Measurements from ENCODE around the gene APLP1.

APLP1 gene

DNA sequence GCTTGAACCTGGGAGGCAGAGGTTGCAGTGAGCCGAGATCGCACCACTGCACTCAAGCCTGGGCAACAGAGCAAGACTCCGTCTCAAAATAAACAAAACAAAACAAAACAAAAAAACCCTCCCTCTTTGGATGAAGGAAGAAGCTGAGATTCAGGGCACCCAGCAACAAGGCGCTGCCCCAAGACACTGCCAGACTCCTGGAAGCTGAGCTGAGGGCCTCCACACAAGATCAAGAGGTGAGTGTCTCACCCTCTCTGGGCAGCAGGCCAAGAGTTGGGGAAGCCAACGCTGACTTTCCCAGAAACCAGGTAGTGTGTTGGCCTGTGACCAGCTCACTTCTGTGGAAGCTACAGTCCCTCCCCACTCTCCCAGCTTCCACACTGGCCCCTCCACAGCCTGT, 43.4 kb downstream of the APLP1 start:
- no peak overlapping the region for H2BK120ac ChIP-seq (ENCODE audit: insufficient read depth, low read length, poor library complexity)
- no peak overlapping the region for H3K4me3 ChIP-seq (ENCODE audit: low read depth, low read length)
- DNase-seq: no peak
- no peak overlapping the region for H3K4ac ChIP-seq (ENCODE audit: low read depth, low read length)
- H3K9me3 ChIP-seq (ENCODE audit: insufficient read depth, low read depth, low read length): no peaks in the 10 kb centered on the region
- H3K79me2 ChIP-seq (ENCODE audit: control insufficient read depth, insufficient read depth, low read length, poor library complexity): no peaks in the 10 kb centered on the region
- H3K27ac ChIP-seq (ENCODE audit: low read depth, low read length): no peak overlapping the region
- no peaks in the 10 kb centered on the region for H3K36me3 ChIP-seq (ENCODE audit: control insufficient read depth in 1 of 2, insufficient read depth in 2 of 2, low read length in 2 of 2)
- H2BK5ac ChIP-seq (ENCODE audit: low read depth, low read length, poor library complexity): no peak overlapping the region
- H3K9ac ChIP-seq (ENCODE audit: low read length): no peak overlapping the region
- H2AFZ ChIP-seq (ENCODE audit: insufficient read depth, low read length, poor library complexity): no peak overlapping the region
- H4K8ac ChIP-seq (ENCODE audit: low read depth, low read length): no peak overlapping the region
- no peak overlapping the region for H4K91ac ChIP-seq (ENCODE audit: low read depth, low read length)
- no peaks in the 10 kb centered on the region for H3K79me1 ChIP-seq (ENCODE audit: low read length)
- no peaks in the 10 kb centered on the region for H3K27me3 ChIP-seq (ENCODE audit: insufficient read depth, low read length)
- no peaks in the 10 kb centered on the region for H3K4me1 ChIP-seq (ENCODE audit: control insufficient read depth in 1 of 2, insufficient read depth in 2 of 2, low read length in 2 of 2)
- no peak overlapping the region for H2AK5ac ChIP-seq (ENCODE audit: low read length)
- H3K4me2 ChIP-seq (ENCODE audit: low read length): no peak overlapping the region
- H2BK12ac ChIP-seq (ENCODE audit: low read length): no peak overlapping the region
- peak overlapping the region; percentile 50 for H3K23ac ChIP-seq (ENCODE audit: low read length)
- no peak overlapping the region for H3K18ac ChIP-seq (ENCODE audit: low read length)
- no peak overlapping the region for H3K14ac ChIP-seq (ENCODE audit: low read length)
- H4K12ac ChIP-seq (ENCODE audit: low read depth, low read length): no peak overlapping the region
- no CpG with 5 or more reads among the region's 5 CpGs for WGBS (ENCODE audit: extremely low coverage, insufficient coverage, insufficient read length)

DNA sequence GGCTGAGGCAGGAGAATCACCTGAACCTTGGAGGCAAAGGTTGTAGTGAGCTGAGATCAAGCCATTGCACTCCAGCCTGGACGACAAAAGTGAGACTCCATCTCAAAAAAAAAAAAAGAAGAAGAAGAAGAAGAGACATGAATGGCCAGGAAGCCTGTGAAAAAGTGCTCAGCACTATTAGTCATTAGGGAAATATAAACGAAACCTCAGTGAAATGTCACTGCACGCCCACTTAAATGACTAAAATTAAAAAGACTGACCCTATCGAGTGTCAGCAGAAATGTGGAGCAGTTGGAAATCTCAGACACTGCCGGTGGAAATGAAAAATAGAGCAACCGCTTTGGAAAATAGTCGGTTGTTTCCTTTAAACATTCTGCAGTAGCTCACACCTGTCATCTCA, 45.2 kb downstream of the APLP1 start:
- H2BK5ac ChIP-seq (ENCODE audit: low read depth, low read length, poor library complexity): no peak overlapping the region
- DNase-seq: no peak
- no peaks in the 10 kb centered on the region for H3K4me1 ChIP-seq (ENCODE audit: control insufficient read depth in 1 of 2, insufficient read depth in 2 of 2, low read length in 2 of 2)
- no peak overlapping the region for H3K4me2 ChIP-seq (ENCODE audit: low read length)
- H4K91ac ChIP-seq (ENCODE audit: low read depth, low read length): no peak overlapping the region
- no peak overlapping the region for H4K12ac ChIP-seq (ENCODE audit: low read depth, low read length)
- H3K23ac ChIP-seq (ENCODE audit: low read length): no peak overlapping the region
- H2AK5ac ChIP-seq (ENCODE audit: low read length): no peak overlapping the region
- no peaks in the 10 kb centered on the region for H3K9me3 ChIP-seq (ENCODE audit: insufficient read depth, low read depth, low read length)
- no peak overlapping the region for H4K8ac ChIP-seq (ENCODE audit: low read depth, low read length)
- no peak overlapping the region for H3K4ac ChIP-seq (ENCODE audit: low read depth, low read length)
- WGBS (ENCODE audit: extremely low coverage, insufficient coverage, insufficient read length): no CpG with 5 or more reads among the region's 7 CpGs
- no peaks in the 10 kb centered on the region for H3K79me1 ChIP-seq (ENCODE audit: low read length)
- H3K4me3 ChIP-seq (ENCODE audit: low read depth, low read length): no peak overlapping the region
- H3K36me3 ChIP-seq (ENCODE audit: control insufficient read depth in 1 of 2, insufficient read depth in 2 of 2, low read length in 2 of 2): no peaks in the 10 kb centered on the region
- H3K27ac ChIP-seq (ENCODE audit: low read depth, low read length): no peak overlapping the region
- no peak overlapping the region for H3K18ac ChIP-seq (ENCODE audit: low read length)
- H3K79me2 ChIP-seq (ENCODE audit: control insufficient read depth, insufficient read depth, low read length, poor library complexity): no peaks in the 10 kb centered on the region
- H3K14ac ChIP-seq (ENCODE audit: low read length): no peak overlapping the region
- H3K9ac ChIP-seq (ENCODE audit: low read length): no peak overlapping the region
- H2BK12ac ChIP-seq (ENCODE audit: low read length): no peak overlapping the region
- no peak overlapping the region for H2BK120ac ChIP-seq (ENCODE audit: insufficient read depth, low read length, poor library complexity)
- no peak overlapping the region for H2AFZ ChIP-seq (ENCODE audit: insufficient read depth, low read length, poor library complexity)
- H3K27me3 ChIP-seq (ENCODE audit: insufficient read depth, low read length): no peaks in the 10 kb centered on the region

DNA sequence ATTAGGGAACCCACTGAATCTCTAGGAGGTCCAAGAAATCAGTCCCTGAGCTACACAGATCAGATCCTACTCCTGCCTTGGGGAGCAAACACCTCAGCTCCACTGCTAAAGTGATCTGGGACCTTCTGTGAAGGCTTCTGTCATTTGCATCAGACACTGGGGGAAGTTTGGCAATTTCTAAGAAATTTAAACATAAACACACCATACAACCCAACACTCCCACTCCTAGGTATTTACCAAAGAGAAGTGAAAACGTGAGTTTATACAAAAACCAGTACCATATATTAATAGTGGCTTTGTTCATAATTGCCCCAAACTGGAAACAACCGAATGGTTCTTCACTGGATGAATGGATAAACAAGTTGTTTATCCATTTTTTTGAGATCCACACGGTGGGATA, 47.1 kb downstream of the APLP1 start:
- no peak overlapping the region for H3K4ac ChIP-seq (ENCODE audit: low read depth, low read length)
- no peak overlapping the region for H2BK5ac ChIP-seq (ENCODE audit: low read depth, low read length, poor library complexity)
- H3K36me3 ChIP-seq (ENCODE audit: control insufficient read depth in 1 of 2, insufficient read depth in 2 of 2, low read length in 2 of 2): no peaks in the 10 kb centered on the region
- no CpG with 5 or more reads among the region's 3 CpGs for WGBS (ENCODE audit: extremely low coverage, insufficient coverage, insufficient read length)
- H4K8ac ChIP-seq (ENCODE audit: low read depth, low read length): no peak overlapping the region
- H4K12ac ChIP-seq (ENCODE audit: low read depth, low read length): no peak overlapping the region
- H3K27ac ChIP-seq (ENCODE audit: low read depth, low read length): no peak overlapping the region
- no peaks in the 10 kb centered on the region for H3K9me3 ChIP-seq (ENCODE audit: insufficient read depth, low read depth, low read length)
- no peak overlapping the region for H2BK12ac ChIP-seq (ENCODE audit: low read length)
- H3K4me1 ChIP-seq (ENCODE audit: control insufficient read depth in 1 of 2, insufficient read depth in 2 of 2, low read length in 2 of 2): no peaks in the 10 kb centered on the region
- no peak overlapping the region for H3K4me3 ChIP-seq (ENCODE audit: low read depth, low read length)
- no peak overlapping the region for H3K18ac ChIP-seq (ENCODE audit: low read length)
- H2AK5ac ChIP-seq (ENCODE audit: low read length): no peak overlapping the region
- H3K14ac ChIP-seq (ENCODE audit: low read length): no peak overlapping the region
- no peak overlapping the region for H3K23ac ChIP-seq (ENCODE audit: low read length)
- DNase-seq: no peak
- no peak overlapping the region for H3K4me2 ChIP-seq (ENCODE audit: low read length)
- H2BK120ac ChIP-seq (ENCODE audit: insufficient read depth, low read length, poor library complexity): no peak overlapping the region
- no peak overlapping the region for H4K91ac ChIP-seq (ENCODE audit: low read depth, low read length)
- no peaks in the 10 kb centered on the region for H3K79me2 ChIP-seq (ENCODE audit: control insufficient read depth, insufficient read depth, low read length, poor library complexity)
- H3K9ac ChIP-seq (ENCODE audit: low read length): no peak overlapping the region
- no peak overlapping the region for H2AFZ ChIP-seq (ENCODE audit: insufficient read depth, low read length, poor library complexity)
- H3K27me3 ChIP-seq (ENCODE audit: insufficient read depth, low read length): no peaks in the 10 kb centered on the region
- no peaks in the 10 kb centered on the region for H3K79me1 ChIP-seq (ENCODE audit: low read length)

DNA sequence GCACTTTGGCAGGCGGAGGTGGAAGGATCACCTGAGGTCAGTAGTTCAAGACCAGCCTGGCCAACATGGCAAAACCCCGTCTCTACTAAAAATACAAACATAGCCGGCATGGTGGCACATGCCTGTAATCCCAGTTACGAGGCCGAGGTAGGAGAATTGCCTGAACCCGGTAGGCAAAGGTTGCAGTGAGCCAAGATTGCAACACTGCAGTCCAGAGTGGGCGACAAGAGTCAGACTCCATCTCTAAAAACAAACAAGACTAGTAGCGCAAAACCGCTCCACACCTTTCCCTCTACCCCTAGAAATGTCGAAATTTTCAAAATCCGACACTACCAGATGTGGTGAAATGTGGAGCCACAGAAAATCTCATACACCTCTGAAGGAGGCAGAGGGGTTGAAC, 50.9 kb downstream of the APLP1 start:
- H3K27me3 ChIP-seq (ENCODE audit: insufficient read depth, low read length): no peaks in the 10 kb centered on the region
- DNase-seq: no peak
- H2AK5ac ChIP-seq (ENCODE audit: low read length): no peak overlapping the region
- no peak overlapping the region for H4K12ac ChIP-seq (ENCODE audit: low read depth, low read length)
- no peak overlapping the region for H2BK120ac ChIP-seq (ENCODE audit: insufficient read depth, low read length, poor library complexity)
- no peak overlapping the region for H4K91ac ChIP-seq (ENCODE audit: low read depth, low read length)
- no peaks in the 10 kb centered on the region for H3K79me1 ChIP-seq (ENCODE audit: low read length)
- H3K14ac ChIP-seq (ENCODE audit: low read length): no peak overlapping the region
- H3K79me2 ChIP-seq (ENCODE audit: control insufficient read depth, insufficient read depth, low read length, poor library complexity): no peaks in the 10 kb centered on the region
- no peak overlapping the region for H4K8ac ChIP-seq (ENCODE audit: low read depth, low read length)
- no peak overlapping the region for H3K18ac ChIP-seq (ENCODE audit: low read length)
- no CpG with 5 or more reads among the region's 11 CpGs for WGBS (ENCODE audit: extremely low coverage, insufficient coverage, insufficient read length)
- no peak overlapping the region for H3K4me2 ChIP-seq (ENCODE audit: low read length)
- H2BK12ac ChIP-seq (ENCODE audit: low read length): no peak overlapping the region
- H3K9ac ChIP-seq (ENCODE audit: low read length): no peak overlapping the region
- H3K23ac ChIP-seq (ENCODE audit: low read length): no peak overlapping the region
- no peak overlapping the region for H3K4ac ChIP-seq (ENCODE audit: low read depth, low read length)
- H2AFZ ChIP-seq (ENCODE audit: insufficient read depth, low read length, poor library complexity): no peak overlapping the region
- H3K9me3 ChIP-seq (ENCODE audit: insufficient read depth, low read depth, low read length): no peaks in the 10 kb centered on the region
- no peaks in the 10 kb centered on the region for H3K36me3 ChIP-seq (ENCODE audit: control insufficient read depth in 1 of 2, insufficient read depth in 2 of 2, low read length in 2 of 2)
- no peak overlapping the region for H2BK5ac ChIP-seq (ENCODE audit: low read depth, low read length, poor library complexity)
- H3K27ac ChIP-seq (ENCODE audit: low read depth, low read length): no peak overlapping the region
- H3K4me3 ChIP-seq (ENCODE audit: low read depth, low read length): no peak overlapping the region
- no peaks in the 10 kb centered on the region for H3K4me1 ChIP-seq (ENCODE audit: control insufficient read depth in 1 of 2, insufficient read depth in 2 of 2, low read length in 2 of 2)

Data from trophoblast cell (in vitro differentiated cells and primary cell).